ENCODE measurements around the gene SLC35G1. TPM values are rescaled to one million over a fixed set of nuclear protein-coding genes. Genes with fewer than 3 reads are reported as not detected.

Gene SLC35G1
- 1.8 and 2.0 TPM in 2 replicates for total RNA-seq

GRCh38 chr10:93893646-93894515, at the start of gene SLC35G1:
Gene SLC35G1, plus strand, starts transcription at chr10:93893978. Its CDS starts 56 bp downstream, at chr10:93894034.

Other genes with a start within 250 kb of the SLC35G1 start
- gene FRA10AC1, start 191.4 kb upstream of the SLC35G1 start, total RNA-seq = 7.3 and 10.2 TPM in 2 replicates
- gene LGI1, start 136.0 kb upstream of the SLC35G1 start, total RNA-seq = under 0.01 TPM in 1 of 2 replicates, not detected in the other
- gene PLCE1, start 100.0 kb downstream of the SLC35G1 start, total RNA-seq = under 0.01 TPM in 2 replicates